HG03108 (cell line): Measurements from ENCODE around the gene YPEL1.
"Not testable (repeated sequence)": the region's sequence is repeated elsewhere in the genome, so short reads cannot be mapped to it uniquely, and the experiment has no call there.

Experiments used
- ATAC-seq: cut with Tn5 transposase; IDR thresholded peaks from one replicate; pipeline ENCODE4 v1.9.1; 2021; ENCODE audit warnings: moderate library complexity; ENCODE audit not compliant: unreplicated experiment

Gene YPEL1

GRCh38 chr22:21721195-21721852 lies 14.3 kb downstream of the YPEL1 start:
- not testable (repeated sequence) for ATAC-seq

- not testable (repeated sequence) for ATAC-seq
Observed at GRCh38 chr22:21720191-21720859, 15.3 kb downstream of the YPEL1 start.

DNA sequence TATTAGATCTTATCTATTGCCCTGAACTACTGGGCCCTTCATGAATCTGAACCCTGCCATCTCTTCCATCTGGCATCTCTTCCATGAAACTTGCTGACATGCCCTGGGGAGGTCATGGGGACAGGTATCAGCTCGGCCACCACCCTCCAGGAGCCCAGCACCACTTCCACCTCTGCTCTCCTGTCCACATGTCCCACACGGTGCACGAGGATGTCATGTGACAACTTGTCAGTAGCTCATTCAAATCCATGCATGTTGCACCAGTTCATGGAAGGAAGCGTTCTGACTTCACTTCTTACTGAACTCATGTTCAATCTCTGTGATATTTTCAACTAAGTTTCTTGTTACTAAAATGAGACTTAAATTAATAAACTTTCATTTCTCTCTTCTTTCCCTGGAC lies 16.6 kb downstream of the YPEL1 start:
- no peak for ATAC-seq

GRCh38 chr22:21718499-21718898 lies 17.1 kb downstream of the YPEL1 start:
- ATAC-seq, result no peak

GRCh38 chr22:21716395-21717122 lies 19.0 kb downstream of the YPEL1 start:
- not testable (repeated sequence) for ATAC-seq

DNA sequence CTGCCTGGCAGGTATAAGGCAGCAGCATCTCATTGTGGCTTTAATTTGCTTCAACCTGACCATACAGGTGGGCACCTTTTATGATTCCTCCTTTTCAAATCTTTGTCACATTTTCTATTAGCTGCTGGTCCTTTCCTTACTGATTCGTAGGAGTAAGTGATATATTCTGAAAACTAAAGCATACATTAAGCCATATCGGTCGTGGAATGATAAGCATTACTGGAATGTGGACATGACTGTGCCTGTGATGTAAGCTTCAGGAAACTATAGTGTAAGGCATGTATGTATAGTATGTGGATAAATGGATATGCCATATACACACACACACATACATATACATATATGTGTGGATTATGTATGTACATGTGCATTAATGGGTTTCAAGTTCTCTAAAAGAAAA lies 20.8 kb downstream of the YPEL1 start:
- ATAC-seq, result no peak

DNA sequence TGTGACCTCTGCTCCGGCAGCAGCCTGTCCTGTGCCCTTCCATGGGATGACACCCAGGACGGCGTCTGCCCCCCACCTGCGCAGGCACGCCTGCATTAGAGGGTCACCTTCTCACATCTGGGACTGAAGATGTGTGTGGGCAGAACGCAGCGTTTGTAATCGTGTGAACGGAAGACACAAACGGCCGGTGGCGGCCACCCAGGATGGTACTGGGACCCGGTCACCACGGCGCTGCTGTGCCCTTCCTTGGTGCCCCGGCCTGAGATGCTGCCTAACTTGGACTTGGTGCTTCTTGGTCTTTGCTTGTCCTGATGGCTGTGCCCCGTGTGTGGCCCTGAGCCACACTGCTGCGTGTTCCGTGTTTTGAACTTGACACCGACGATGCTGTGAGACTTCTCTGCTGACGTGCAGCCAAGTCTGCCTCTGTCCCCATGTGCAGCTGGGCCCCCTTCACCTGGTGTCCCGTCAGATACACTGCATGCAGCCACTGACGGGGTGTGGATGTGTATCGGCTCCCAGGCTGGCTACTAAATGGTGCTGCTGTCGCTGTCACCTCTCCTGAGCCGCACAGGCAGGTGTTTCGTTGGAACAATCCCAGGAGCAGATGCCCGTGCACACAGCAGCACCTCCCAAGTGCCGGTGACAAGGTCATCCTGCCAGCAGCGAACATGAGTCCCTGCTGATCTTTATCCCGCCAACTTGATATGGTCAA lies 21.4 kb downstream of the YPEL1 start:
- no peak for ATAC-seq

GRCh38 chr22:21713428-21714058 lies 22.1 kb downstream of the YPEL1 start:
- no peak for ATAC-seq

- no peak for ATAC-seq
Observed at GRCh38 chr22:21712751-21713427, 22.7 kb downstream of the YPEL1 start.

- no peak for ATAC-seq
Observed at GRCh38 chr22:21711851-21712250, 23.7 kb downstream of the YPEL1 start.

- ATAC-seq, result no peak
Observed at GRCh38 chr22:21710156-21710555, 25.4 kb downstream of the YPEL1 start.

GRCh38 chr22:21709688-21710087 lies 25.9 kb downstream of the YPEL1 start:
- no peak for ATAC-seq

GRCh38 chr22:21708960-21709359 lies 26.6 kb downstream of the YPEL1 start:
- no peak for ATAC-seq

GRCh38 chr22:21707677-21708076 lies 27.9 kb downstream of the YPEL1 start:
- ATAC-seq, result no peak

DNA sequence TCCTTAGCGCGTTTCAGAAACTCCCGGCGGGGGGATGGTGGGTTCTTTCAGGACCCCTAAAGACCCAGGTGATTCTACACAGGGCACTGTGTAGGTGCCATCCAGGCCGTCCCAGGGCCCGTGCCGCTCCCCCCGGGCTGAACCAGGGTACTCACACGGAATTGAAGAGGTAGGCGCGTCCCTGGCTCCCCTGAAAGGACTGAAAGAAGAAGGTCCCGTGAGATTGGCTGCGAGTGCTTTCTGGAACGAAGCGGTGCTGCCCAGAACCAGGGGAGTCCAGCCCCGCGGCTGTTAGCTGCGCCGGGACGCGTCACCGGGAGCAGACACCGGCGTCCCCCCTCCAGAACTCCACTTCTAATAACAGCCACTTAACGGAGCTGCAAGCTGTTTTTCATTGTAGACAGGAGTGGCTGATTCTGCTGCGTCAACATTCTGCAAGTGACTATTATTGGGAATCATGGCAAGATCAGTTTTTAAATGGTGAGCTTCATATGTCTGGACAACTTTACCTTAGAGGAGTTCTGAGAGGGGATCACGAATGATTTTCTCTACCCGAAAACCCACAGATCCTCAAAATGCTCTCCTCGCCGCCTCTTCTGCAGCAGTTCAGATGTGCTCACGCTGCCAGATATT lies 31.8 kb downstream of the YPEL1 start:
- ATAC-seq, result no peak

GRCh38 chr22:21702700-21703683 lies 32.6 kb downstream of the YPEL1 start:
- ATAC-seq, result no peak

- no peak for ATAC-seq
Observed at GRCh38 chr22:21702094-21702493, 33.5 kb downstream of the YPEL1 start.

- no peak for ATAC-seq
Observed at GRCh38 chr22:21701384-21701971, 34.1 kb downstream of the YPEL1 start.
